GM21737 (cell line): ENCODE results near the gene DUS3L.
"Not testable (repeated sequence)": the region's sequence is repeated elsewhere in the genome, so short reads cannot be mapped to it uniquely, and the experiment has no call there.

Experiments used
- ATAC-seq: cut with Tn5 transposase; IDR thresholded peaks from one replicate; pipeline ENCODE4 v1.9.1; 2021; ENCODE audit warnings: mild to moderate bottlenecking, moderate library complexity; ENCODE audit not compliant: unreplicated experiment

Gene DUS3L

DNA sequence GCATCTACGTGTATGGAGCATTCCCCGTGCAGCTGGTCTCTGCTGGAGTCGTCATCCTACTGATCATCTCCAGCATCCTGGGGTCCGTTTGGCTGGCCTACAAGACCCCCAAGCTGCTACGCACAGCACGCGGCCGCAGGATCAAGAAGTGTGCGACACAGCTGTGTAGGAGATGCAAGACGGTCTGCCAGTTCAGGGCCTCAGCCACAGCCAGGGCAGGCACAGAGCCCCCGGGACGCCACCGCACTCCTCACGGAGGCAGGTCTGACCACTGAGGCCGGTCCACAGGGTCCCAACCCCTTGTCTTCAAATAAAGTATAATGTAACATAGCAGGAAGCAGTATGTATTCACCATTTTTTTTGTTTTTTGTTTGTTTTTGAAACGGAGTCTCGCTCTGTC is 12.6 kb downstream of the DUS3L start:
- ATAC-seq: no peak

DNA sequence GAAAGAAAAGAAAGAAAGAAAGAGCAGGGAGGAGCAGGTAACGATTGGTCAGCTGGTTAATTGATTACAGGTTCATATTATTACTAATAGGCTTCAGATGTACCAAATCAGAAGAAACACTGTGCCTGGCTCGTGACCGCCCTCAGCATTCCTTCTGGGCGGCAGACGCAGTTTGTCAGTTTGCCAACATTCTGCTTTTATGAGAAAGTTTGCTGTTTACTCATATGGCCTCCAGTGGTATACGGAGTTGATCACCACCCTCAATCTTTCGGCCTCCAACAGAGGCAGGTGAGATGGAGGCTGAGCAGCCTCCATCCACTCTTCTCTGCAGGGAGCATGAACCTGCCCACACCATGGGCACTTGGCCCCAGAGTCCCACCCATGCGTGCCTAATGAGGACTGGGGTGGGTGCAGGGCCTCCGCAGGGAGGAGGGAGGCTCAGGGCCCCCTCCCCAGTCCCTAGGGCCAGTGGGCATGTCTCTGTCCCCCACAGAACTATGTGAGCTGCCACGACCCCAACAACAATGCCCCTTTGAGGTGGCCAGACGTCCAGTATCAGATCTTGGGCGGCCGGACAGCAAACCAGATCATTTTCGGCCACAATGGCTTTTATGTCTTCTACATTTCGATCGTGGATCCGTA is 15.2 kb downstream of the DUS3L start:
- ATAC-seq: no peak

DNA sequence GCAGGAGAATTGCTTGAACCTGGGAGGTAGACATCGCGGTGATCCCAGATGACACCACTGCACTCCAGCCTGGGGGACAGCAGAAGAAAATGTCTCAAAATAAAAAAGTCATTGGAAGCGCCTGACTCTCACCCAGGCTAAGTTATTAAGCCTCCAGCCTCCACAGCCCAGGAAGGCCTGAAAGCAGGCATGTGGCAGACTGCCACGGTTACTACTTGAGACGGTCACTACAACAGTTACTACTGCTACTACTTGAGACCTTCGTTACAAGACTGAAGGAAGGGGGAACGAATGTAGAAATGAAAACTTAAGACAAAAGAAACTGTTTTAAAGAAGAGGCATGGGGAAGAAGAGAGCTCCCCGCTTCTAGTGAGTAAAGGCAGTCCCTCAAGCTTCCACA is 16.0 kb downstream of the DUS3L start:
- ATAC-seq: no peak

DNA sequence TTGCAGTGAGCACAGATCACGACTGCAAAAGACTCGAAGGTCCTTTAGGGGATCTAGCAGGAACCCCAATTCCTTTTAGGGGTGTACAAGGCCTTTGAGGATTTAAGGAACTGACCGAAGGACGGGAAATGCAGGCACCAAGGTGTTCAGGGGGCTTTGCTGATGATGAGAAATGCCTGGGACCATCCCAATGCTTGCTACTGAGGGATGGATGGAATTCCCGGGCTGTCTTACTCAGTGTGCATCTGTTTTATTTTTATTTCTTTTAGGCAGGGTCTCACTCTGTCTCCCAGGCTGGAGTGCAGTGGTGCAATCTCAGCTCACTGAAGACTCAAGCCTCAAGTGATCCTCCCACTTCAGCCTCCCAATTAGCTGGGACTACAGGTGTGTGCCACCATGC is 17.7 kb downstream of the DUS3L start:
- no peak for ATAC-seq

DNA sequence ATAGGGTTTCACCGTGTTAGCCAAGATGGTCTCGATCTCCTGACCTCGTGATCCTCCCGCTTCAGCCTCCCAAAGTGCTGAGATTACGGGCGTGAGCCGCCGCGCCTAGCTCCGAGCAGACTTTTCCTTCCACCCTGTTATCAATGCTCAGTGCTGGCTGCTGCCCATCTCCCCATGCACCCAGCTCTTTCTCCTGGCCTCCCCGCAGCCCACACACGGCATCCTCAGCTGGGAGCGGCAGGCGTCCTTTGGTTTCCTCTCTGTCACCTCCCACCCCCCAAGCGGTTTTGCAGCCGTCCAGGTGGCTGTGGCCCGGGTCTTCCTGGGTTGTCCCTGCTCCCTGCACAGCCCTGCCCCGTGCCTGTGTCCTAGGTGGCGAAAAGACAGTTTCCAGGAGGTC is 18.5 kb downstream of the DUS3L start:
- no peak for ATAC-seq

DNA sequence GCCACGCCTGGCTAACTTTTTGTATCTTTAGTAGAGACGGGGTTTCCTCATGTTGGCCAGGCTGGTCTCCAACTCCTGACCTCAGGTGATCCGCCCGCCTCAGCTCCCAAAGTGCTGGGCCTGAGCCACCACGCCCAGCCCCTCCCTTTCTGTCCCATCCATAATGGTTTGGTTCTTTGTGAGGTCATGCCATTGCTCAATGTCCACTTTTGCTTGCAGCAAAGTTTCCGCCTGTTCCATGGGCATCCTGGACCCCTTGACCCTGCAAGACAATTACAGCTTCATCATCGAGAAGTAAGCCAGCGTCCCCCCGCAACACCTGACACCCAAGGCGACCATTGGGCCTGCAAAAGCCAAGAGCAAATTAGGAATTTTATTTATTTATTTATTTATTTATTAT is 23.0 kb downstream of the DUS3L start:
- no peak for ATAC-seq

DNA sequence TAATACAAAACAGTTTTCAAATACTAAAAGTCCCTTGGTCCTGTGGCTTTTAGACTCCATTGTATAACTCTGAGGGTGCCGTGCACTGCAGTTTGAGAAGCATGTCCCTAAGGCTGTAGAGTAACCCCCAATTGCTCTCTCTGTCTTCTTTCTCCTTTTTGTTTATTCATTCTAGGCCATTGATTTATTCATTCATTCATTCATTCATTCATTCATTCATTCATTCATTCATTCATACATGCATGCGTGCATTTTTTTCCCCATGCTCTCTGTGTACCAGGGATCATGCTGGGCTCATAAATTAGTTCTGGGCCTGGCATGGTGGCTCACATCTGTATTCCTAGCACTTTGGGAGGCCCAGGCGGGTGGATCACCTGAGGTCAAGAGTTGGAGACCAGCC is 25.7 kb downstream of the DUS3L start:
- no peak for ATAC-seq

DNA sequence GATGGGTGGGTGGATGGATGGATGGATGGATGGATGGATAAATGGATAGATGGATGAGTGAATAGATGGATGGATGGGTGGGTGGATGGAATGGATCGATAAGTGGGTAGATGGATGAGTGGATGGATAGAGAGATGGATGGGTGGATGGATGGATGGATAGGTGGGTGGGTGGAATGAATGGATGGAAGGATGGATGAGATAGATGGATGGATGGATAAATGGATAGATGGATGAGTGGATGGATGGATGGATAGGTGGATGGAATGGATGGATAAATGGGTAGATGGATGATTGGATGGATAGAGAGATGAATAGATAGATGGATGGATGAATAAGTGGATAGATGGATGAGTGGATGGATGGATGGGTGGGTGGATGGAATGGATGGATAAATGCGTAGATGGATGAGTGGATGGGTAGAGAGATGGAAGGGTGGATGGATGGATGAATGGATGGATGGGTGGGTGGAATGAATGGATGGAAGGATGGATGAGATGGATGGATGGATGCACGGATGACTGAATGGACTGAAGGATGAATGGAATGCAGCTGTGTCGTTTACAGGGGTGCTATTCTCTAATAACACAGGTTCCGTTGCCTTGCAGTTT is 28.2 kb downstream of the DUS3L start:
- ATAC-seq: no peak

DNA sequence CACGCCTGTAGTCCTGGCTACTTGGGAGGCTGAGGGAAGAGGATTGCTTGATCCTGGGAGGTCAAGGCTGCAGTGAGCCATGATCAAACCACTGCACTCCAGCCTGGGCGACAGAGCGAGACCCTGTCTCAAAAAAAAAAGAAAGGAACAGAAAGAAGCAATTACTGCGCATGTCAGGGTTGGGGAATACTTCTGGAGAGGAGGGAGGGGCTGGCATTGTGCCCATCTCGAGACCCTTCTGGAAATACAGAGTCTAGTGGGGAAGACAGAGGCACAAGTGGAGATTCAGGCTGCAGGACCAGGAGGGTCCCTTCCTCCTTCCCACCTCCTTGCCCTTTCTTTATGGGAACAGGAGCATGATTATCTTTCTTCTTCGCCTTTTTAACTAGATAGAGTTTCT is 37.2 kb downstream of the DUS3L start:
- no peak for ATAC-seq

DNA sequence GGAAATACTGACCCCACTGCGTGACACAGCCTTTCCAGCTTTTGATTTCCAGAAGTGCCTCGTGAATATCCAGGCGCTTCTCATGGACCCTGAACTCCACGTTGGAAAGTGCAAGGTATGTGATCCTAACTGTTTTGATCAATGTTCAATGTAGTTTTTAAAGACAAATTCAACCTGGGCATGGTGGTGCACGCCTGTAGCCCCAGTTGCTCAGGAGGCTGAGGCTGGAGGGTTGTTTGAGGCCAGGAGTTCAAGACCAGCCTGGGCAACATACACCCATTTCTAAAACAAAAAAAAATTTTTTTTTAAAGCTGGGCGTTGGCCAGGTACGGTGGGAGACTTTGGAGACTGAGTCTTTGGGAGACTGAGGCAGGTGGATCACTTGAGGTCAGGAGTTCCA is 39.3 kb downstream of the DUS3L start:
- ATAC-seq: no peak

DNA sequence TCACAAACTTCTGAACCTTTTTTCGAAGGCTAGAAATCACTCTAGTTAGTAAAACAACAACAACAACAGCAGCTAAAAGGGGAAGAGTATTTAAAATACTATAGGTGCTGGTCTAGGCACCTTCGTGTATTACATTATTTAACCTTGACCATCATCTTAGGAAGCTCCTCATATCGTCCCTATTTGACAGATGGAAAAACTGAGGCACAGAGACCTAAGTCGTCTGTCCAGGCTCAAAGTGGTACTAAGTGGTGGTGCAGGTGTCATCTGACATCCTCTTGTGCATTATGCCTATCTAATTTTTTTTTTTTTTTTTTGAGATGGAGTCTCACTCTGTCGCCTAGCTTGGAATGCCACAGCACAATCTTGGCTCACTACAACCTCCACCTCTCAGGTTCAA is 41.5 kb downstream of the DUS3L start:
- ATAC-seq: no peak

DNA sequence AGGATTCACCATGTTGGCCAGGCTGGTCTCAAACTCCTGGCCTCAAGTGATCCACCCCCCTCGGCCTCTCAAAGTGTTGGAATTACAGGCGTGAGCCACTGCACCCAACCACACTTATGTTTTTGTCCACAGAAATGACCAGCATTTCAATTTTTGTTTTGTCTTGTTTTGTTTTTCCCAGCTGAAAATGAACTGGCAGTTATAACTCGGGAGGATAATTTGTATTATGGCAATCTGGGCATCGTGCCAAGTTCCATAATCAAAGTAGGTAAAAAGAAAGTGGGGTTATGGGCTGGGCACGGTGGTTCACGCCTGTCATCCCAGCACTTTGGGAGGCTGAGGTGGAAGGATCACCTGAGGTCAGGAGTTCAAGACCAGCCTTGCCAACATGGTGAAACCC is 42.0 kb downstream of the DUS3L start:
- ATAC-seq: not testable (repeated sequence)

DNA sequence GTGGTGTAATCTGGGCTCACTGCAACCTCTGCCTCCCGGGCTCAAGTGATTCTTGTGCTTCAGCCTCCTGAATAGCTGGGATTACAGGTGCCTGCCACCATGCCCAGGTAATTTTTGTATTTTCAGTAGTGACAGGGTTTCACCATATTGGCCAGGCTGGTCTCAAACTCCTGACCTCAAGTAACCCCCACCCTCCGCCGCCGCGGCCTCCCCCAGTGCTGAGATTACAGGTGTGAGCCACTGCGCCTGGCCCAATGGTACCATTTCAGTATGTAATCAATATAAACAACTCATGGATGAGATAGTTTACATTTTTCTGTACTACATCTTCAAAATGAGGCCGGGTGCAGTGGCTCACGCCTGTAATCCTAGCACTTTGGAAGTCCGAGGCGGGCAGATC is 46.0 kb downstream of the DUS3L start:
- not testable (repeated sequence) for ATAC-seq

DNA sequence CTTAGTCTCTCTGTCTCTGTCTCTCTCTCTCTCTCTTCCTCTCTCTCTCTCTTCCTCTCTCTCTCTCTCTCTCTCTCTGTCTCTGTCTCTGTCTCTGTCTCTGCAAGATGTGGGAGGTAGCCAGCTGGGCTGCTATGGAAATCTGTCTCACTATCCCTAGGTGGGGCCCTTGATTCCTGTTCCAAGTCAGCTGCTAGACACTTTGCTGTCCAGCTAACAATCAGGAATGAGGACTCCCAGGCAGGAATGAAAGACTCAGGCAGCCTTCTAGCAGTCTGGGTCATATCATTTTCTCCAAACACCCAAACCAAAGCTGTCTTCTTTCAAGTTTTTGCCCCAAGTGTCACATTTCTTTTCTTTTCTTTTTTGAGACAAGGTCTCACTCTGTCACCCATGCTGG is 47.3 kb downstream of the DUS3L start:
- ATAC-seq: no peak

DNA sequence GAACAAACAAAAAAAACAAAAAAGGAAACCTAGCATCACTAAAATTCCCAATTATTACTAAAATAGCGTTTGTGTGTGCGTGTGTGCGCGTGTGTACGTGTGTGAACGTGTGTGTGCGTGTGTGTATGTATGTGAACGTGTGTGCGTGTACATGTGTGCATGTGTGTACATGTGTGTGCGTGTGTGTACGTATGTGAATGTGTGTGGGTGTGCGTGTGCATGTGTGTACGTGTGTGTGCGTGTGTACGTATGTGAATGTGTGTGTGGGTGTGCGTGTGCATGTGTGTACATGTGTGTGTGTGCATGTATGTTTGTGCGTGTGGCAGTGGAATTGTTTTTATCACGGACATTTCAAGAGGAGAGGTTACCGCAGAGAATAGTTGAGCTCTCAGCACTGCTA is 48.9 kb downstream of the DUS3L start:
- no peak for ATAC-seq

DNA sequence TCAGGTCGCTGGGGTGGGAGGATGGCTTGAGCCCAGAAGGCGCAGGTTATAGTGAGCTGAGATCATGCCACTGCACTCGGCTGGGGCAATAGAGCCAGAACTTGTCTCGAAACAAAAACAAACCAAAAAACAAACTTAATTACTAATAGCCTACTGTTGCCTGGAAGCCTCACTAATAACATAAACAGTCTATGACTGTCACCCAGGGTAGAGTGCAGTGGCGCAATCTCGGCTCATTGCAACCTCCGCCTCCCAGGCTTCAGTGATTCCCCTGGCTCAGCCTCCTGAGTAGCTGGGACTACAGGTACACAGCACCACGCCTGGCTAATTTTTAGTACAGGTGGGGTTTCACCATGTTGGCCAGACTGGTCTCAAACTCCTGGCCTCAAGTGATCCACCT is 52.5 kb downstream of the DUS3L start:
- no peak for ATAC-seq
